Neural cell (in vitro differentiated cells): Measurements from ENCODE around the gene RFX8. TPM values are rescaled to one million over a fixed set of nuclear protein-coding genes. Genes with fewer than 3 reads are reported as not detected.

Experiments used
- H2AFZ ChIP-seq: fragments of 200-600, 300-800 bp; sonication (generic), shearing (Covaris generic); 2 replicates; pipeline ENCODE4 v1.6.0; 2014; ENCODE audit warnings: low read depth, mild to moderate bottlenecking, antibody characterized with exemption, low read length, moderate library complexity
- H3F3A ChIP-seq: fragments of 200-600 bp; shearing (Covaris generic); 2 replicates; pipeline ENCODE4 v1.6.1; 2016; ENCODE audit warnings: mild to moderate bottlenecking, moderate library complexity, mixed read lengths, antibody characterized with exemption, low read length; ENCODE audit not compliant: insufficient read depth, poor library complexity, severe bottlenecking
- H3K27ac ChIP-seq: fragments of 200-600, 300-800 bp; sonication (generic), shearing (Covaris generic); 2 replicates; pipeline ENCODE4 v1.5.1; 2014; ENCODE audit warnings: mild to moderate bottlenecking, low read length, moderate library complexity
- H3K27me3 ChIP-seq: fragments of 300-800, 200-600 bp; sonication (generic), shearing (Covaris generic); 2 replicates; pipeline ENCODE4 v1.6.0; 2014; ENCODE audit warnings: mild to moderate bottlenecking, low read depth, low read length, moderate library complexity; ENCODE audit not compliant: insufficient read depth
- H3K36me3 ChIP-seq: fragments of 300-800, 200-600 bp; sonication (generic), shearing (Covaris generic); 2 replicates; pipeline ENCODE4 v1.5.1; 2014; ENCODE audit warnings: mild to moderate bottlenecking, antibody characterized with exemption, low read length, moderate library complexity; ENCODE audit not compliant: insufficient read depth
- H3K4me2 ChIP-seq: fragments of 300-800, 200-600 bp; sonication (generic), shearing (Covaris generic); 2 replicates; pipeline ENCODE4 v1.6.0; 2014; ENCODE audit warnings: mild to moderate bottlenecking, low read length
- H3K4me3 ChIP-seq: fragments of 300-800, 200-600 bp; sonication (generic), shearing (Covaris generic); 2 replicates; pipeline ENCODE4 v1.5.1; 2014; ENCODE audit warnings: mild to moderate bottlenecking, low read length, moderate library complexity
- H3K79me2 ChIP-seq: fragments of 200-600 bp; shearing (Covaris generic); replicated peaks from 2 replicates; pipeline ENCODE4 v1.6.0; 2014; ENCODE audit warnings: mild to moderate bottlenecking, low read length, moderate library complexity; ENCODE audit not compliant: insufficient read depth
- H3K9ac ChIP-seq: fragments of 300-800, 200-600 bp; sonication (generic), shearing (Covaris generic); 2 replicates; pipeline ENCODE4 v1.6.1; 2016; ENCODE audit warnings: mild to moderate bottlenecking, low read length, mixed read lengths
- H3K9me2 ChIP-seq: fragments of 200-600 bp; shearing (Covaris generic); 2 replicates; pipeline ENCODE4 v1.6.1; 2016; ENCODE audit warnings: mild to moderate bottlenecking, low read length, mixed read lengths; ENCODE audit not compliant: insufficient read depth
- H3K9me3 ChIP-seq: fragments of 200-600, 300-800 bp; sonication (generic), shearing (Covaris generic); 2 replicates; pipeline ENCODE4 v1.6.1; 2016; ENCODE audit warnings: mild to moderate bottlenecking, mixed run types, low read length, moderate library complexity, mixed read lengths
- H4K20me1 ChIP-seq: fragments of 200-600 bp; shearing (Covaris generic); 2 replicates; pipeline ENCODE4 v1.6.1; 2016; ENCODE audit warnings: mild to moderate bottlenecking, mixed run types; ENCODE audit not compliant: insufficient read depth
- EP300 ChIP-seq: fragments of 450-650 bp; conservative IDR thresholded peaks from 2 replicates; pipeline ENCODE4 v1.6.1; 2014; ENCODE audit warnings: antibody characterized with exemption, mild to moderate bottlenecking, moderate library complexity; ENCODE audit not compliant: poor library complexity, severe bottlenecking
- EZH2 ChIP-seq: fragments of 200-600, 300-800 bp; shearing (Covaris generic), sonication (generic); IDR thresholded peaks from 2 replicates; pipeline ENCODE4 v1.6.1; 2014; ENCODE audit warnings: antibody characterized with exemption, low read length, borderline replicate concordance, mild to moderate bottlenecking; ENCODE audit not compliant: insufficient read depth, poor library complexity, severe bottlenecking
- MXI1 ChIP-seq: fragments of 450-650 bp; conservative IDR thresholded peaks from 2 replicates; pipeline ENCODE4 v1.6.1; 2014; ENCODE audit warnings: antibody characterized with exemption, mild to moderate bottlenecking; ENCODE audit not compliant: poor library complexity, severe bottlenecking
- POLR2AphosphoS5 ChIP-seq: IDR thresholded peaks from 2 replicates; pipeline ENCODE4 v1.6.1; 2012
- RAD21 ChIP-seq: fragments of 450-650 bp; conservative IDR thresholded peaks from 2 replicates; pipeline ENCODE4 v1.6.1; 2014; ENCODE audit warnings: antibody characterized with exemption, mild to moderate bottlenecking, moderate library complexity
- REST ChIP-seq: IDR thresholded peaks from 2 replicates; pipeline ENCODE4 v1.6.1; 2012; ENCODE audit warnings: borderline replicate concordance
- SMC3 ChIP-seq: fragments of 450-650 bp; conservative IDR thresholded peaks from 2 replicates; pipeline ENCODE4 v1.6.1; 2014; ENCODE audit warnings: antibody characterized with exemption, mild to moderate bottlenecking, moderate library complexity; ENCODE audit not compliant: poor library complexity
- TAF1 ChIP-seq: IDR thresholded peaks from 2 replicates; pipeline ENCODE4 v1.6.1; 2012; ENCODE audit warnings: low read depth
- polyA plus RNA-seq: library from polyadenylated mRNA; depleted of rRNA; stranded (reverse); fragments of >200 nt; gene quantifications from 2 replicates; pipeline ENCODE4 v1.2.3, GENCODE V29; 2014
- TF ChIP-seq, protein P1 (sequence below): fragments of 450-650 bp; IDR thresholded peaks from 2 replicates; pipeline ENCODE4 v1.5.1; 2014; ENCODE audit warnings: antibody characterized with exemption, mild to moderate bottlenecking, moderate library complexity; ENCODE audit not compliant: poor library complexity, severe bottlenecking

Gene RFX8
- polyA plus RNA-seq, 1 donor from 2014 or later = not detected

GRCh38 chr2:101486994-101487393, 12.1 kb upstream of the RFX8 start:
- Histone ChIP-seq H3K79me2 (no peaks in the 10 kb centered on the region), H3K4me2 (no peak overlapping the region), H3K27ac (no peak overlapping the region), H2AFZ (no peak overlapping the region), H3K36me3 (no peaks in the 10 kb centered on the region), H3F3A (no peaks in the 10 kb centered on the region), H3K27me3 (no peaks in the 10 kb centered on the region), H4K20me1 (no peaks in the 10 kb centered on the region), H3K9me2 (no peaks in the 10 kb centered on the region), H3K9me3 (no peaks in the 10 kb centered on the region), H3K9ac (no peak overlapping the region), H3K4me3 (no peak overlapping the region)
- TF ChIP-seq, protein P1, sequence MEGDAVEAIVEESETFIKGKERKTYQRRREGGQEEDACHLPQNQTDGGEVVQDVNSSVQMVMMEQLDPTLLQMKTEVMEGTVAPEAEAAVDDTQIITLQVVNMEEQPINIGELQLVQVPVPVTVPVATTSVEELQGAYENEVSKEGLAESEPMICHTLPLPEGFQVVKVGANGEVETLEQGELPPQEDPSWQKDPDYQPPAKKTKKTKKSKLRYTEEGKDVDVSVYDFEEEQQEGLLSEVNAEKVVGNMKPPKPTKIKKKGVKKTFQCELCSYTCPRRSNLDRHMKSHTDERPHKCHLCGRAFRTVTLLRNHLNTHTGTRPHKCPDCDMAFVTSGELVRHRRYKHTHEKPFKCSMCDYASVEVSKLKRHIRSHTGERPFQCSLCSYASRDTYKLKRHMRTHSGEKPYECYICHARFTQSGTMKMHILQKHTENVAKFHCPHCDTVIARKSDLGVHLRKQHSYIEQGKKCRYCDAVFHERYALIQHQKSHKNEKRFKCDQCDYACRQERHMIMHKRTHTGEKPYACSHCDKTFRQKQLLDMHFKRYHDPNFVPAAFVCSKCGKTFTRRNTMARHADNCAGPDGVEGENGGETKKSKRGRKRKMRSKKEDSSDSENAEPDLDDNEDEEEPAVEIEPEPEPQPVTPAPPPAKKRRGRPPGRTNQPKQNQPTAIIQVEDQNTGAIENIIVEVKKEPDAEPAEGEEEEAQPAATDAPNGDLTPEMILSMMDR = no peak
- TF ChIP-seq POLR2AphosphoS5 (no peak), EP300 (no peak), REST (no peak), SMC3 (no peak), TAF1 (no peak), RAD21 (no peak), EZH2 (no peak), MXI1 (no peak)

GRCh38 chr2:101486258-101486701, 11.4 kb upstream of the RFX8 start:
- H3K9ac ChIP-seq = no peak overlapping the region
- H2AFZ ChIP-seq = no peak overlapping the region

More at GRCh38 chr2:101486258-101486701, 11.4 kb upstream of the RFX8 start:
- Histone ChIP-seq H3K4me2 (no peak overlapping the region), H3K79me2 (no peaks in the 10 kb centered on the region), H3K9me3 (no peaks in the 10 kb centered on the region), H3F3A (no peaks in the 10 kb centered on the region), H4K20me1 (no peaks in the 10 kb centered on the region), H3K27ac (no peak overlapping the region), H3K9me2 (no peaks in the 10 kb centered on the region), H3K36me3 (no peaks in the 10 kb centered on the region), H3K4me3 (no peak overlapping the region), H3K27me3 (no peaks in the 10 kb centered on the region)
- TF ChIP-seq REST (no peak), EP300 (no peak), RAD21 (no peak), POLR2AphosphoS5 (no peak), EZH2 (no peak), TAF1 (no peak), MXI1 (no peak), SMC3 (no peak)
- TF ChIP-seq, protein P1 = no peak
